HFF-Myc (cell line): ENCODE data around the gene TASOR2.

ENCODE experiments used
- DNase-seq: peaks from one replicate; pipeline ENCODE4 v3.0.0-alpha.2; 2011; ENCODE audit warnings: low read depth; ENCODE audit errors: extremely low read depth
- H3K4me3 ChIP-seq: replicated peaks from 2 replicates; pipeline ENCODE4 v1.5.1; 2011; ENCODE audit warnings: low read depth, mild to moderate bottlenecking, control low read depth, low read length
- CTCF ChIP-seq: IDR thresholded peaks from 2 replicates; pipeline ENCODE4 v1.5.1; 2012; ENCODE audit warnings: mild to moderate bottlenecking, low read depth, low read length, control low read depth; ENCODE audit errors: missing control alignments

TASOR2 gene

GRCh38 chr10:5656737-5657579 lies 27.7 kb upstream of the TASOR2 start:
- H3K4me3 ChIP-seq = no peak overlapping the region
- DNase-seq = no peak
- TF ChIP-seq CTCF = no peak

GRCh38 chr10:5658871-5659618 lies 25.6 kb upstream of the TASOR2 start:
- no peak for DNase-seq
- no peak overlapping the region for H3K4me3 ChIP-seq
- TF ChIP-seq CTCF = no peak

GRCh38 chr10:5659702-5660528 lies 24.7 kb upstream of the TASOR2 start:
- DNase-seq = no peak
- no peak overlapping the region for H3K4me3 ChIP-seq
- TF ChIP-seq CTCF = no peak

GRCh38 chr10:5661043-5661442 lies 23.6 kb upstream of the TASOR2 start:
- no peak for DNase-seq
- H3K4me3 ChIP-seq = no peak overlapping the region
- no peak for TF ChIP-seq CTCF

- DNase-seq = no peak
- TF ChIP-seq CTCF = no peak
- no peak overlapping the region for H3K4me3 ChIP-seq
Measured at GRCh38 chr10:5662708-5663579, 21.7 kb upstream of the TASOR2 start.
